Ishikawa (cell line): ENCODE measurements around the gene CD53.

Experiments
- CEBPB ChIP-seq: IDR thresholded peaks from 2 replicates; pipeline ENCODE4 v1.6.1; 2012
- CREB1 ChIP-seq: IDR thresholded peaks from 2 replicates; pipeline ENCODE4 v1.6.1; 2012; ENCODE audit warnings: low read depth
- EGR1 ChIP-seq: IDR thresholded peaks from 2 replicates; pipeline ENCODE4 v1.6.1; 2012
- EP300 ChIP-seq: IDR thresholded peaks from 2 replicates; pipeline ENCODE4 v1.6.1; 2012; ENCODE audit warnings: borderline replicate concordance
- FOXM1 ChIP-seq: IDR thresholded peaks from 2 replicates; pipeline ENCODE4 v1.6.1; 2012; ENCODE audit warnings: low read depth, borderline replicate concordance
- MAX ChIP-seq: IDR thresholded peaks from 2 replicates; pipeline ENCODE4 v1.6.1; 2012
- NFIC ChIP-seq: IDR thresholded peaks from 2 replicates; pipeline ENCODE4 v1.6.1; 2012
- RAD21 ChIP-seq: IDR thresholded peaks from 2 replicates; pipeline ENCODE4 v1.6.1; 2012; ENCODE audit warnings: low read depth
- REST ChIP-seq: IDR thresholded peaks from 2 replicates; pipeline ENCODE4 v1.6.1; 2012; ENCODE audit warnings: low read depth, mild to moderate bottlenecking
- TAF1 ChIP-seq: IDR thresholded peaks from 2 replicates; pipeline ENCODE4 v1.6.1; 2012; ENCODE audit warnings: low read depth, mild to moderate bottlenecking
- TCF12 ChIP-seq: IDR thresholded peaks from 2 replicates; pipeline ENCODE4 v1.6.1; 2012; ENCODE audit warnings: low read depth
- TEAD4 ChIP-seq: IDR thresholded peaks from 2 replicates; pipeline ENCODE4 v1.6.1; 2012
- USF1 ChIP-seq: IDR thresholded peaks from 2 replicates; pipeline ENCODE4 v1.6.1; 2012
- YY1 ChIP-seq: IDR thresholded peaks from 2 replicates; pipeline ENCODE4 v1.6.1; 2012; ENCODE audit warnings: low read depth
- ZBTB7A ChIP-seq: IDR thresholded peaks from 2 replicates; pipeline ENCODE4 v1.6.1; 2012; ENCODE audit warnings: low read depth

The CD53 gene

GRCh38 chr1:110850145-110850544 is 22.8 kb upstream of the CD53 start:
- TF ChIP-seq REST (no peak), MAX (no peak), YY1 (no peak), CREB1 (no peak), TAF1 (no peak), USF1 (no peak), TEAD4 (no peak), CEBPB (no peak), EGR1 (no peak)

- TF ChIP-seq CEBPB (no peak), ZBTB7A (no peak), EP300 (no peak), EGR1 (no peak), TCF12 (no peak), RAD21 (no peak), CREB1 (no peak), FOXM1 (no peak), REST (no peak), YY1 (no peak), USF1 (no peak), MAX (no peak), NFIC (no peak), TAF1 (no peak), TEAD4 (no peak)
Measured at GRCh38 chr1:110850627-110851026, 22.3 kb upstream of the CD53 start.

GRCh38 chr1:110853135-110853534 is 19.8 kb upstream of the CD53 start:
- TF ChIP-seq CEBPB (no peak), MAX (no peak), TCF12 (no peak), USF1 (no peak), TAF1 (no peak), YY1 (no peak), TEAD4 (no peak), CREB1 (no peak)

GRCh38 chr1:110856410-110856809 is 16.5 kb upstream of the CD53 start:
- TF ChIP-seq TAF1 = no peak
- no peak for TF ChIP-seq RAD21
- no peak for TF ChIP-seq REST
- TF ChIP-seq CREB1 = no peak
- no peak for TF ChIP-seq YY1
- TF ChIP-seq TEAD4 = no peak
- no peak for TF ChIP-seq CEBPB
- no peak for TF ChIP-seq ZBTB7A
- TF ChIP-seq FOXM1 = no peak
- no peak for TF ChIP-seq USF1
